AG10803 (cell line): ENCODE results near the gene CTBP1.

ENCODE experiments used
- DNase-seq: peaks from one replicate; pipeline ENCODE4 v3.0.0; 2010; ENCODE audit warnings: low read depth
- H3K4me3 ChIP-seq: 2 replicates; pipeline ENCODE4 v1.5.1; 2011; ENCODE audit warnings: mild to moderate bottlenecking, low read length, control low read depth
- TF ChIP-seq, protein P1 (sequence below): conservative IDR thresholded peaks from 2 replicates; pipeline ENCODE4 v1.5.1; 2011; ENCODE audit warnings: mild to moderate bottlenecking, low read length, control low read depth, inconsistent platforms

Gene CTBP1

DNA sequence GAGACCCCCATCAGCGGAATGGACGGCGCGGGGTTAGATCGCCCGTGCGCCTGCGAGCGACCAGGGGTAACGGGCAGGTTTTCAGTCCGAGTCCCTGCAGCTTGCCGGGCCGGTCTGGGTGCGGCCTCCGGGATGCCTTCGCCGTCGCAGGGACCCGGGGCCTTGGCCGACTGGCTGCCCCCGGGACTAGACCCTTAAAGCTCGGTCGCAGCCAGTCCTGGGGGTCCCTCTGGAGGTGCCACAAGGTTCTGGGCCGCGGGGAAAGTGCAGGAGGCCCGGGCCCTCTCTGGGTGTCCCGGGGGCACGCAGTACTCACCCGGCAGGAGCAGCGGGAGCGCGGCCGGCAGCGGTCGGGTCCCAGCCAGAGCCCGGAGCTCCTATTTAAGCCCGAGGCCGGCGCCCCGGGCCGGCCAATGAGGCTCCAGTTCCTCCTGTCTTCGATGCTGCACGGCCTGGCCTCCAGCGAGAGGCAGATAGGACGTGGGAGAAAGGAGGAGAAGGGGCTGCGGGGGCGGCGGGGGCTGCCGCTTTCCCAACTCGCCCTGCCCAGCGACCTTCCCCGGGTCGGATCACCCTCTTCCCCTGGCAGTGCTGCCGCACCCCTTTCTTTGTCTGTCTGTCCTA, 76.6 kb downstream of the CTBP1 start, which contains the start of gene SPON2:
TSS of gene SPON2 (minus strand) at position 356 of the 624 bp plus-strand sequence.
- DNase-seq = peak; percentile 26
- peak within 1 kb of the TSS; percentile 56 for H3K4me3 ChIP-seq
- TF ChIP-seq, protein P1, sequence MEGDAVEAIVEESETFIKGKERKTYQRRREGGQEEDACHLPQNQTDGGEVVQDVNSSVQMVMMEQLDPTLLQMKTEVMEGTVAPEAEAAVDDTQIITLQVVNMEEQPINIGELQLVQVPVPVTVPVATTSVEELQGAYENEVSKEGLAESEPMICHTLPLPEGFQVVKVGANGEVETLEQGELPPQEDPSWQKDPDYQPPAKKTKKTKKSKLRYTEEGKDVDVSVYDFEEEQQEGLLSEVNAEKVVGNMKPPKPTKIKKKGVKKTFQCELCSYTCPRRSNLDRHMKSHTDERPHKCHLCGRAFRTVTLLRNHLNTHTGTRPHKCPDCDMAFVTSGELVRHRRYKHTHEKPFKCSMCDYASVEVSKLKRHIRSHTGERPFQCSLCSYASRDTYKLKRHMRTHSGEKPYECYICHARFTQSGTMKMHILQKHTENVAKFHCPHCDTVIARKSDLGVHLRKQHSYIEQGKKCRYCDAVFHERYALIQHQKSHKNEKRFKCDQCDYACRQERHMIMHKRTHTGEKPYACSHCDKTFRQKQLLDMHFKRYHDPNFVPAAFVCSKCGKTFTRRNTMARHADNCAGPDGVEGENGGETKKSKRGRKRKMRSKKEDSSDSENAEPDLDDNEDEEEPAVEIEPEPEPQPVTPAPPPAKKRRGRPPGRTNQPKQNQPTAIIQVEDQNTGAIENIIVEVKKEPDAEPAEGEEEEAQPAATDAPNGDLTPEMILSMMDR = no peak

DNA sequence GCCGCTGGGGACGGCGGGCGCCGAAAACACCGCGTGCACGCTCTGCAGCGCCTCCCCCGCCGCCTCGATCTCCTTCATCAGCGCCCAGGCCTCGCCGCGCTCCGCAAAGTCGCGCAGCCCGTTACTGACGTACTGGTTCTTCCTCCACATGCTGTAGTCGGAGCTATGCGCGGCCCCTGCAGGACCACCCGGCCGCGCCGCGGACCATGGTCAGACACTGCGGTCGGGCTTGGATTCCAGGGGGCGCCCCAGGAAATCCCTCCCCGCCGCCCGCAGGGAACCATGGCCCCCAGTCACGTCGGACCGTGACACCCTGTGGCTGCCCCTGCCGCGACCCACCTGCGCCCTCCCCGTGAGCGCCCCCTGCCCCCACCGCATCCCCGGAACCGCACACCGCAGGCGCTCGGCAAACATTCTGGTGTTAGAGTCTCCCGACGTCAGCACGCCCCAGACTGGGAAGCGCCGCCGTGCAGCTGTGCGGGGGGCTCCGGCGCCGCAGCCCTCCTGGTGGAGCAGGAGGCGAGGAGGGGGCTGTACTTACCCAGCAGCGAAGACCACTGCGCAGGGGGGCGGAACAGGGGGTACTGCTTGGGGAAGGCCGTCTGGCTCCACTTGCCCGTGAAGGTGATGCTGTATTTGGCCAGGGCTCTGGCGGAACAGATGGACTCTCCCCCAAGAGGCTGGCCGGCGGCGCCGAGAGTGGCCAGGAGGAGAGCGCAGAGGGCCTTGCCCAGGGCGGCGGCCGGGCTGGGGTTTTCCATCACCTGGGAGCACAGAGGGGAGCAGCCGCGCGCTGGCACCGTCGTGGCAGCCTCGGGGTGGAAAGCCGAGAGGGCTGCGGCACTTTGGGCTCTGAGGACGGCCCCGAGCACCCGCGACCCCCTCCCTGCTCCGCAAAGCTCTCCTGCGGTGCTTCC, 77.4 kb downstream of the CTBP1 start:
- peak overlapping the region; percentile 56 for H3K4me3 ChIP-seq

DNA sequence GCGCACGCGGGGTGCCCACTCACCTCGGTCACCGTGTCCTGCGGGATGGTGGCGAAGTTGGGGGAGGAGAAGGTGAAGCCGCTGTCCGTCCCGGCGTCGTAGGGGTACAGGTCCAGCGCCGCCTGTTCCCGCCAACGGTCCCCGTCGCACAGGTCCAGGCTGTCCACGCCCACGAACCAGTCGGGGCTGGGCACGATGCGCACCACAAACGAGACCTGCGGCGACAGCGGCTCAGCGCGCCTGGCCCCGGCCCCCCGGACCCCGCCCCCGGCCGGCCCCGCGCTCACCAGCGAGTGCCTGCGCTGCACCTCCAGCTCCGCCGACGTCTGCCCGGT, 78.0 kb downstream of the CTBP1 start:
- TF ChIP-seq, protein P1 = no peak
- no peak overlapping the region for H3K4me3 ChIP-seq
- no peak for DNase-seq

More for the DNA sequence above, 77.4 kb downstream of the CTBP1 start:
- DNase-seq = no peak
- TF ChIP-seq, protein P1 = no peak

DNA sequence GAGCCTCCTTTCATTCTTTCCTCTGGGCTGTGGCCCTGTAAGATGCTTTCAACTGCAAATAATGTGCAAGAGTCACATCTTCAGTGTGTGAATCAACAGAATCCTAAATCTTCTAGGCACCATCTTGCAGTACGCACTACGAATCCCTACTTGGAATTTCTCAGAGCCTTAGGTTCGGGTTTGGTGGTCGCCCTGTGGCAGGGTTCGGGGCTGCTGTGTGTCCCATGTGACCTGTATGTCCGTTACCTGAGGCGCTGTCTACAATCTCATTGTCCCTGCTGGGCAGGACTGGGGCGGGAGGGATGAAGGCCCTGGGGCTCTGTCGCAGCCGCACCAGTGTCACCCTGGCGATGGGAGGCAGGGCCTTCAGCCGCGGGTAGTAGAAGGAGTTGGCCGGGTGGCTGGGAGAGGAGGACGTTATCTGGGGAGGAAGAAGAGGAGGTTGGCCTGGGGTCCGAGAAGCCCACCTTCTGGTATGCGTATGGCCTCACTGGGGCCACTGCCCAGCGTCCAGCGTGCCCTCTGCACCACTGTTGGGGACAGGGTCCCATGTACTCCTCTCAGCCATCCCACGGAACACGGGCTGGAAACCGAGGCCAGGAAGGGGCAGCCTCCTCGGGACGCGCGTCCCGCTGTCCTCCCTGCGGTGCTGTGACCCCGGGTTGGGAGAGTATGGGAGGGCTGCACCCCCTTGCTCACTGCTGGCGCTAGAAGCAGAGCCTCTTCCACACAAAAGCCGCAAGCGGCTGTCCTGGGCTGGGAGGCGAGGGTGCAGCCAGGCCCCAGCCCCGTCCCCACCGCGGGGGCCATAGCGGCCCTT, 78.6 kb downstream of the CTBP1 start:
- DNase-seq = no peak
- H3K4me3 ChIP-seq = no peak overlapping the region
- TF ChIP-seq, protein P1 = no peak

DNA sequence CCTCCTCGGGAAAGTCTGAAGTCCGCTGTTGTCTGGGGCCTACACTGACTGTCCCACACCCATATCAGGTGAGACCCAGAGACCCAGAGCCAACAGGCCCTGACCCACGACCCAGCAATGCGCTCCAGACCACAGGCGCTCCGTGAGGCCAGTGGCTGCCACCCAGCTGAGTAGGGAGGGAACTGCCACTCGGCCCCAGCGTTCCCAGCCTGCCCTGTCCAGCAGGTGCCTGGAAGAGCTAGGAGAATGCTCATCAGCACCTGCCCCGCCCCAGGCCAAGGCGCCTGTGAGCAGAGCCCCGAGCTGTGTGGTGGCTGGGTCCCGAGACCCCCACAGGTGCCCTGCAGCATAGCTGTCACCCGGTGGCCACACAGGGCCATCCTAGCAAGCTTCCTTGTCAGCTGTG, 79.2 kb downstream of the CTBP1 start:
- H3K4me3 ChIP-seq = no peak overlapping the region
- no peak for DNase-seq
- TF ChIP-seq, protein P1 = no peak

DNA sequence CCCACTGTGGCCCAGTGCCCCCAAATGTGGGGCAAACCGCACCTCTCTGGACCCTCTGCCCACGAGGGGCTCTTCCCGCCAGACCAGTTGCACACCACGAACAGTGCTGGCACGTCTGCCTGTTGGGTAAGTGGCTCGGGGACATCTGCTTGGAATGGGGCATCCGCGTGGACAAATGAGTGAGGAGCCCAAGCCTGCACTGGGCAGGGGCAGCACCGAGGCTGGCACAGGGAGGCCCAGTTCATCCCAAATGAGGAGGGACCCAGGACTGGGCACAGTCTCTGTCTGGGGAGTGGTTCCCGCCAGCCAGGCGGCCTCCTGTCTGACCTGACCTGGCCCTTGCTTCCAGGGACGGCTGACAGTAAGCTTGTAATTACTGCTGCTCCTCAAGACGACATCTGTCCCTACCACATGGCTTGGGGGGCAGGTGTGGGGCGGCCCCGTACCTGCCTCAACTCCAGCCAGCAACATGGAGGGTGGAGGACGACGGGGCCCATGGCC, 79.7 kb downstream of the CTBP1 start:
- TF ChIP-seq, protein P1 = no peak
- H3K4me3 ChIP-seq = no peak overlapping the region
- no peak for DNase-seq
